ENCODE data around the gene ITPRIPL1.

DNA sequence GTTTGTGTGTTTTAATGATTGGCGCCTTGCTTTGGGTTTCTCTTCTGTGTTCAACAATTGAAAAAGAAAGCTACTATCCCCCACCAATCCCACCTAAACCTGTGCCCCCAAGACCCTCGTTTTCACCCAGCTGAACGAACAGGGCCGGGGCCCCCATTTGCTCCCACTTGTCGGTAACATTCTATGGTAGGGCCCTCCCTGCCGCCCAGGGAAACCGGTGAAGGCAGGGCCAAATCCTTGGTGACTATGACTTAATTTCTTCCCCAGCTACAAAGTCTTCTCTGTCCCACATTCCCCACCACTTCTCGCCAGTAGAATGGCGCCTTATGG is 19.2 kb upstream of the ITPRIPL1 start:
- no peak for TF ChIP-seq POLR2A (IDR thresholded peaks at IDR 0.05)
- TF ChIP-seq, protein P1, sequence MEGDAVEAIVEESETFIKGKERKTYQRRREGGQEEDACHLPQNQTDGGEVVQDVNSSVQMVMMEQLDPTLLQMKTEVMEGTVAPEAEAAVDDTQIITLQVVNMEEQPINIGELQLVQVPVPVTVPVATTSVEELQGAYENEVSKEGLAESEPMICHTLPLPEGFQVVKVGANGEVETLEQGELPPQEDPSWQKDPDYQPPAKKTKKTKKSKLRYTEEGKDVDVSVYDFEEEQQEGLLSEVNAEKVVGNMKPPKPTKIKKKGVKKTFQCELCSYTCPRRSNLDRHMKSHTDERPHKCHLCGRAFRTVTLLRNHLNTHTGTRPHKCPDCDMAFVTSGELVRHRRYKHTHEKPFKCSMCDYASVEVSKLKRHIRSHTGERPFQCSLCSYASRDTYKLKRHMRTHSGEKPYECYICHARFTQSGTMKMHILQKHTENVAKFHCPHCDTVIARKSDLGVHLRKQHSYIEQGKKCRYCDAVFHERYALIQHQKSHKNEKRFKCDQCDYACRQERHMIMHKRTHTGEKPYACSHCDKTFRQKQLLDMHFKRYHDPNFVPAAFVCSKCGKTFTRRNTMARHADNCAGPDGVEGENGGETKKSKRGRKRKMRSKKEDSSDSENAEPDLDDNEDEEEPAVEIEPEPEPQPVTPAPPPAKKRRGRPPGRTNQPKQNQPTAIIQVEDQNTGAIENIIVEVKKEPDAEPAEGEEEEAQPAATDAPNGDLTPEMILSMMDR (IDR thresholded peaks at IDR 0.05) = no peak
